Lung (tissue), 13 donors: ENCODE data around the gene SELENOW. TPM values are rescaled to one million over a fixed set of nuclear protein-coding genes. Genes with fewer than 3 reads are reported as not detected.

Experiments
- ATAC-seq: fragments of 200-7000 bp; cut with Tn5 transposase; one replicate; pipeline ENCODE4 v1.9.1; 2020; ENCODE audit warnings: moderate number of reproducible peaks; ENCODE audit not compliant: insufficient read depth, low FRiP score
- DNase-seq, 3 donors: peaks; one replicate each; pipeline ENCODE4 v3.0.0-alpha.2; 2013 to 2017
- H3K27ac ChIP-seq, 2 donors: one replicate each; pipeline ENCODE4 v1.5.1; 2013; ENCODE audit warnings: mild to moderate bottlenecking in 2 of 2, moderate library complexity in 2 of 2, control low read depth in 1 of 2, inconsistent platforms in 1 of 2, low read depth in 1 of 2, low read length in 1 of 2
- H3K27me3 ChIP-seq, 3 donors: one replicate each; pipeline ENCODE4 v1.5.1; 2013; ENCODE audit warnings: low read length in 2 of 3; ENCODE audit not compliant: control insufficient read depth in 3 of 3, insufficient read depth in 3 of 3
- H3K36me3 ChIP-seq, 4 donors: one replicate each; pipeline ENCODE4 v1.5.1; 2013; ENCODE audit warnings: low read length in 4 of 4, mild to moderate bottlenecking in 1 of 4, moderate library complexity in 1 of 4; ENCODE audit not compliant: control insufficient read depth in 4 of 4, insufficient read depth in 4 of 4
- H3K4me1 ChIP-seq, 5 donors: one replicate each; pipeline ENCODE4 v1.5.1; 2013; ENCODE audit warnings: low read length in 5 of 5, mild to moderate bottlenecking in 2 of 5, moderate library complexity in 1 of 5; ENCODE audit not compliant: control insufficient read depth in 5 of 5, insufficient read depth in 5 of 5
- H3K4me3 ChIP-seq: one replicate; pipeline ENCODE4 v1.5.1; 2013; ENCODE audit warnings: mild to moderate bottlenecking, control low read depth, moderate library complexity
- H3K9ac ChIP-seq, 2 donors: one replicate each; pipeline ENCODE4 v1.5.1; 2013; ENCODE audit warnings: low read length in 2 of 2, control low read depth in 1 of 2; ENCODE audit not compliant: insufficient read depth in 1 of 2
- H3K9me3 ChIP-seq, 4 donors: one replicate each; pipeline ENCODE4 v1.5.1; 2013; ENCODE audit warnings: low read length in 3 of 4, mild to moderate bottlenecking in 1 of 4, moderate library complexity in 1 of 4; ENCODE audit not compliant: control insufficient read depth in 4 of 4, insufficient read depth in 3 of 4
- WGBS, 2 donors: extraction: QIAGEN DNeasy Blood & Tissue Kit; methylation state at CpG; one replicate each; pipeline ENCODE4 v1.1.7; 2013; 5-methylcytosine and 5-hydroxymethylcytosine counted together
- polyA plus RNA-seq, 2 donors: library from polyadenylated mRNA; stranded (reverse); fragments of 200-250 nt; gene quantifications; one replicate each; pipeline ENCODE4 v1.2.1, GENCODE V29; 2013
- small RNA-seq: library from RNA; depleted of rRNA; stranded (forward); fragments of <200 nt; gene quantifications from one replicate; pipeline ENCODE3, GENCODE V24; 2014; ENCODE audit warnings: low replicate concordance
- total RNA-seq, 2 donors: library from RNA; depleted of rRNA in 1 of 2; stranded (reverse); fragments of >200 nt in 1 of 2; gene quantifications; one replicate each; pipeline ENCODE4 v1.2.1, GENCODE V29; 2014 to 2021
- TF ChIP-seq, protein P1 (sequence below): IDR thresholded peaks from 2 replicates; pipeline ENCODE4 v1.5.1; 2012; ENCODE audit warnings: mild to moderate bottlenecking; ENCODE audit errors: control extremely low read depth, extremely low read depth
- donor health status: control.
- donor health status: control.
- donor health status: Bipolar disorder and iron deficiency.
- donor health status: healthy.
- donor health status: DM: yes; HTN: yes; CAD: no.

Gene SELENOW
- total and polyA plus RNA-seq, 4 donors, result 104 to 532 (median 346) TPM

DNA sequence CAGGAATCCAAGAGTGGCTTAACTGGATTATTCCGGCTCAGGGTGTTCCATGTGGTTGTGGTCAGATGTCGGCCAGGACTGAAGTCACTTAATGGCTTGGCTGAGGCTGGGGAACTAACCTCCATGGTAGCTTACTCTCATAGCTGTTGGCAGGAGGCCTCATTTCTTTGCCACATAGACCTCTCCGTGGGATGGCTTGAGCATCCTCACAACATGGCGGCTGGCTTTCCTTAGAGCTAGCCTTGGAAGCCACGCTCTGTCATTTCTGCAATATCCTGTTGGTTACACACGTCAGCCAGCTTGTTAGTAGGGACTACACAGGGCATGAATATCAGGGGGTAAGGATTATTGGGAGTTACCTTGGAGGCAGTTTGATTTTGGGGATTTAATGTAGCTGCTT is 48.3 kb downstream of the SELENOW start:
- H3K4me1 ChIP-seq, result no peaks in the 10 kb centered on the region
- H3K9ac ChIP-seq, result no peak overlapping the region
- no peaks in the 10 kb centered on the region for H3K27me3 ChIP-seq
- H3K9me3 ChIP-seq, result peaks cover 0 to 6% (median 4%) of the 10 kb centered on the region in 4 donors
- 79 to 83% methylated on average over 6 of the region's 6 CpGs for WGBS, 2 donors
- no peak overlapping the region for H3K4me3 ChIP-seq
- no peak for DNase-seq
- no peaks in the 10 kb centered on the region for H3K36me3 ChIP-seq
- H3K27ac ChIP-seq, result no peak overlapping the region
- TF ChIP-seq, protein P1, sequence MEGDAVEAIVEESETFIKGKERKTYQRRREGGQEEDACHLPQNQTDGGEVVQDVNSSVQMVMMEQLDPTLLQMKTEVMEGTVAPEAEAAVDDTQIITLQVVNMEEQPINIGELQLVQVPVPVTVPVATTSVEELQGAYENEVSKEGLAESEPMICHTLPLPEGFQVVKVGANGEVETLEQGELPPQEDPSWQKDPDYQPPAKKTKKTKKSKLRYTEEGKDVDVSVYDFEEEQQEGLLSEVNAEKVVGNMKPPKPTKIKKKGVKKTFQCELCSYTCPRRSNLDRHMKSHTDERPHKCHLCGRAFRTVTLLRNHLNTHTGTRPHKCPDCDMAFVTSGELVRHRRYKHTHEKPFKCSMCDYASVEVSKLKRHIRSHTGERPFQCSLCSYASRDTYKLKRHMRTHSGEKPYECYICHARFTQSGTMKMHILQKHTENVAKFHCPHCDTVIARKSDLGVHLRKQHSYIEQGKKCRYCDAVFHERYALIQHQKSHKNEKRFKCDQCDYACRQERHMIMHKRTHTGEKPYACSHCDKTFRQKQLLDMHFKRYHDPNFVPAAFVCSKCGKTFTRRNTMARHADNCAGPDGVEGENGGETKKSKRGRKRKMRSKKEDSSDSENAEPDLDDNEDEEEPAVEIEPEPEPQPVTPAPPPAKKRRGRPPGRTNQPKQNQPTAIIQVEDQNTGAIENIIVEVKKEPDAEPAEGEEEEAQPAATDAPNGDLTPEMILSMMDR, result no peak
- no peak for ATAC-seq

DNA sequence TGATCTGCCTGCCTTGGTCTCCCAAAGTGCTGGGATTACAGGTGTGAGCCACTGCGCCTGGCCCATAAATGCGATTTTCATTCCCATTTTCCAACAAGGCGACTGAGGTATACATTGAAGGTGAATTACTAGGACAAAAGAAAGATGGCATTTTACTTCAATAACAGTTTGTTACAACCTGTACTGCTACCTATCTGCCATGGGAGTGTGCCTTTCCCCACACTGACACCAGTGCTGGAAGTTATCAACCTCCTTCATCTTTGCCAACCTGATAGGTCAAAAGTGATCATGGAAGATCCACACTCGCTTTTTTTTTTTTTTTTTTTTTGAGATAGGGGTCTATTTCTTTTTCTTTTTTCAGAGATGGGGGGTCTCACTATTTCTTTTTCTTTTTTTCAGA is 54.2 kb downstream of the SELENOW start:
- WGBS, 2 donors, result 80 to 91% methylated on average over 4 of the region's 4 CpGs
- DNase-seq, result no peak

More for the DNA sequence above, 54.2 kb downstream of the SELENOW start:
- TF ChIP-seq, protein P1, result no peak
- H3K4me1 ChIP-seq, result peaks cover 0 to 2% (median 0%) of the 10 kb centered on the region in 5 donors
- H3K27me3 ChIP-seq, result no peaks in the 10 kb centered on the region
- no peak overlapping the region for H3K4me3 ChIP-seq
- no peak overlapping the region for H3K27ac ChIP-seq
- H3K36me3 ChIP-seq, result no peaks in the 10 kb centered on the region
- H3K9me3 ChIP-seq, result no peaks in the 10 kb centered on the region
- H3K9ac ChIP-seq, result no peak overlapping the region
- no peak for ATAC-seq

Small RNAs within 50 kb of the gene (small RNA-seq; reads per million reads assigned to genes)
- not detected for gene AC008745.1
- not detected for gene SNORD23

Other genes with a start within 250 kb of the SELENOW start
- under 1 TPM in 1 of 2 donors, not detected in 1; 0.52 TPM for gene ZNF541, start 205.6 kb upstream of the SELENOW start, total RNA-seq
- under 1 TPM; 0.12 to 0.24 TPM for gene ZNF541, start 205.6 kb upstream of the SELENOW start, polyA plus RNA-seq
- gene BICRA, start 169.6 kb upstream of the SELENOW start, total RNA-seq, result 10 to 100 TPM in 1 of 2 donors, 1 to 10 TPM in 1; 6.6 to 16.1 TPM
- gene BICRA, start 169.6 kb upstream of the SELENOW start, polyA plus RNA-seq, result 1 to 10 TPM; 6.1 to 6.9 TPM
- 100 to 1,000 TPM; 177 to 190 TPM for gene EHD2, start 65.3 kb upstream of the SELENOW start, total RNA-seq
- 10 to 100 TPM; 68.0 to 76.5 TPM for gene EHD2, start 65.3 kb upstream of the SELENOW start, polyA plus RNA-seq
- 100 to 1,000 TPM; 146 to 188 TPM for gene NOP53, start 33.2 kb upstream of the SELENOW start, total RNA-seq
- gene NOP53, start 33.2 kb upstream of the SELENOW start, polyA plus RNA-seq, result 100 to 1,000 TPM; 198 to 498 TPM
- not detected for gene TPRX1, start 25.8 kb downstream of the SELENOW start, total RNA-seq
- not detected for gene TPRX1, start 25.8 kb downstream of the SELENOW start, polyA plus RNA-seq
- gene CRX, start 43.2 kb downstream of the SELENOW start, total RNA-seq, result not detected
- under 1 TPM in 1 of 2 donors, not detected in 1; 0.02 TPM for gene CRX, start 43.2 kb downstream of the SELENOW start, polyA plus RNA-seq
- not detected for gene TPRX2, start 80.5 kb downstream of the SELENOW start, total RNA-seq
- not detected for gene TPRX2, start 80.5 kb downstream of the SELENOW start, polyA plus RNA-seq
- gene SULT2A1, start 107.6 kb downstream of the SELENOW start, total RNA-seq, result under 1 TPM in 1 of 2 donors, not detected in 1; 0.15 TPM
- gene SULT2A1, start 107.6 kb downstream of the SELENOW start, polyA plus RNA-seq, result under 1 TPM in 1 of 2 donors, not detected in 1; 0.01 TPM
- gene BSPH1, start 213.5 kb downstream of the SELENOW start, total RNA-seq, result not detected
- not detected for gene BSPH1, start 213.5 kb downstream of the SELENOW start, polyA plus RNA-seq
- not detected for gene ELSPBP1, start 215.9 kb downstream of the SELENOW start, total RNA-seq
- not detected for gene ELSPBP1, start 215.9 kb downstream of the SELENOW start, polyA plus RNA-seq